Peyer's patch (tissue), 4 donors: ENCODE measurements around the gene IGF1R.

Experiments
- CTCF ChIP-seq, 6 experiments: fragments of 450-650 bp in 4 of 6; fragments of 200-600 bp in 2 of 6; sonication (generic) in 1 of 6; IDR thresholded peaks; one replicate each; pipeline ENCODE4 v1.5.1; 2017 to 2019; ENCODE audit warnings: antibody characterized with exemption in 6 of 6, mild to moderate bottlenecking in 3 of 6, moderate library complexity in 1 of 6
- POLR2A ChIP-seq, 2 donors: fragments of 450-650 bp; IDR thresholded peaks; one replicate each; pipeline ENCODE4 v1.5.1; 2017; ENCODE audit warnings: antibody characterized with exemption in 2 of 2, mild to moderate bottlenecking in 2 of 2, moderate library complexity in 2 of 2

- TF ChIP-seq CTCF (IDR thresholded peaks at IDR 0.05) = no peak
- TF ChIP-seq POLR2A (IDR thresholded peaks at IDR 0.05) = no peak
Observed at GRCh38 chr15:98787936-98788757, 139.8 kb downstream of the IGF1R start.
